GM18499 (cell line): ENCODE measurements around the gene FILIP1L.
A peak's percentile ranks its signal among the peaks of the same experiment; 100 is the strongest.

Experiments
- ATAC-seq: cut with Tn5 transposase; IDR thresholded peaks from one replicate; pipeline ENCODE4 v1.9.1; 2021; ENCODE audit warnings: moderate number of reproducible peaks; ENCODE audit not compliant: insufficient read depth, unreplicated experiment

The FILIP1L gene

GRCh38 chr3:100127792-100128191, 13.5 kb upstream of the FILIP1L start:
- ATAC-seq = no peak

GRCh38 chr3:100125161-100125938, 11.0 kb upstream of the FILIP1L start:
- ATAC-seq = no peak

DNA sequence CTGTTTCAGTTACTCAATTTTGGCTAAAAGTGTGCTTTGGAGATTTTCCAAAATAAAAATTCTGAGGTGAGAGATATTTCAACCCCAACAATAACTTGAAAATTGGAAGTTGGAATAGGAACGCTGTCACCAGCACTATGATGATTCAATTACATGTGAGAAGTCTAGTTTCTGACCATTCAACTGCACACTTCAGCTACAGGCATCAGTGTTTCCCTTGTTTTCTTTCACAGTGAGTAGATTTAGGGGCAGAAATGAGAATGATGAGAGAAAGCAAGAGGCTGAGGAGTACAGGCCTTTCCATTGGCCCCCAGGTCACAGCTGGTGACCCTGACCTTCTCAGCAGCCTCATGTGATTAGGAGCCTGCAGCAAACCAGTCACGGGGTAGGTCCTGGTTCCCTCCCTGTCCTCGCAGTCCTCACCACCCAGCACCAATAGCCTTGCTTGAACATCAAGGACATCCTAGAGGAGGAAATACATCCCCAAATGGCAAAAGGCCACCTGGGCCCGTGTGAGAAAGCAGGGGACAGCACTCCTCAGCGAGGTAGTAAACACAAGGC, 10.0 kb upstream of the FILIP1L start:
- ATAC-seq = no peak

GRCh38 chr3:100123112-100123511, 8.8 kb upstream of the FILIP1L start:
- ATAC-seq = no peak

DNA sequence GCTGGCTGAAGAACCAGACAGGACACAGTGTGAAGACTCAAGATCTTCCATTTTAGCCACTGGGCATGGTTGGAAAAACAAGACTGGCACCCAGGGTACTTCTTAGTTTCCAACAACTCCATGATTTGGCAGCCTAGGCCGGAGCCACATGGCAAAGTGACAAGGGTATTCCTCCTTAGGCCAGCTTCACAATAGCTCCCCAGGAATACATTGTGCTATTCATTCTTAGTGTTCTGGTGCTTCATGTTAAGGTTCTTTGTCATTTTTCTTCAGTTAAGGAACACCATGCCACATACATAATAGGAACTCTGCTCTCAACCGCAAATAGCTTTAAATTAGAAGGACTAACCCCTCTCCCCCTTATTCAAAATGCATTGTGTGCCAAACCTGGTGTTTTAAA, 8.0 kb upstream of the FILIP1L start:
- no peak for ATAC-seq

DNA sequence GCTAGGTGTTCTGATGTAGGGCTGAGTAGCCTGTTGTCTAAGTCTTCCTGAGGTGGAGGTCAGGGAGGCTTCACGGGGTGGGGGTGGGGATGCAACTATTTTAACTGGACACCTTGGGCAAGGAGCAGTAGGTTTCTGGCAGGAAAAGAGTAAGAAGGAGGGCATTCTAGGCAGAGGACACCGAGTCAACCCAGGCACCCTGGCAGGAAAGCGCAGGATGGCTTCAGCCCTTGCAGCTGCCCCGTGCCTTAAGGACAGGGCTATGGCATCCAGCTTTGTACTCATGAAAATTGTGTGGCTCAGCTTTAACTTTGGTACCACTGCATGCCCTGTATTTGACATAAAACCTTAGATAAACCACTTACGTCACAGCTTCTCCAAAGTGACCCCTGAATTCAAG, 6.4 kb upstream of the FILIP1L start:
- no peak for ATAC-seq

DNA sequence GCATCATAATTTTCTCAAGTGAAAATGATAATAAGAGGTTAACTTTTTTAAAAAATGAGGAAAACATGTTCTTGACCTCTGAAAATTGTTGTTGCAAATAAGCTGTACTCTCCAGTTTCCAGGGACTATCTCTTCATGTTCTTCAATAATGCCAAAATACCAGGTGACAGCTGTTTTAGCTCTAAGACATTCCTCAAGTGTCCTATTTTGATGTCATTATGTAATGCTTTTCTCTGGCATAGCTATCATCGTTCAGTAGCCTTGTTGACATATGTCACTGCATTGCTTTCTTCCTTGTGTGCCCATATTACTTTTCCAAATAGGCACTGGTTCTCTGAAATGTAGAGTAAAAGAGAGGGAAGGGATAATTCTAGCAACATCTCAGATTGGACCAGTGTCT, 5.7 kb upstream of the FILIP1L start:
- no peak for ATAC-seq

- no peak for ATAC-seq
These were observed 2.8 kb upstream of the FILIP1L start for GRCh38 chr3:100117093-100117492.

- ATAC-seq = no peak
These were observed 433 bp downstream of the FILIP1L start for GRCh38 chr3:100113723-100114412.

DNA sequence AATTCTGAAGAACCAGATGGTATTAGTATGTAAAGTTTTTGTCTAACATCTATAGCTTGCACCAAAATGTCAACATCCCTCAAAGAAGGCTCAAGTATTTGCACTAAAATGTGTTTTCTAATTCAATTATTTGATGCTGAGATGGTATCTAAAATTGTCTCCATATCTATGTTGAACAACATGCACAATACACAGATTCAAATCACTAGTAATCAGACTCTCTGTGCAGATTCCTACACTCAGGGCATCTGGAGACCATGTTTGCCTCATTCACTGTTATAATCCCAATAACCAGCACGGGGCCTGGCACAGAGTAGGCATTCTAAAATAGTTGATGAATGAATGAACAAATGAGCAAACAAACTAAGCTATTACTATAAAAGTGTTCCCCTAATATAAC, 2.6 kb downstream of the FILIP1L start:
- ATAC-seq = no peak

DNA sequence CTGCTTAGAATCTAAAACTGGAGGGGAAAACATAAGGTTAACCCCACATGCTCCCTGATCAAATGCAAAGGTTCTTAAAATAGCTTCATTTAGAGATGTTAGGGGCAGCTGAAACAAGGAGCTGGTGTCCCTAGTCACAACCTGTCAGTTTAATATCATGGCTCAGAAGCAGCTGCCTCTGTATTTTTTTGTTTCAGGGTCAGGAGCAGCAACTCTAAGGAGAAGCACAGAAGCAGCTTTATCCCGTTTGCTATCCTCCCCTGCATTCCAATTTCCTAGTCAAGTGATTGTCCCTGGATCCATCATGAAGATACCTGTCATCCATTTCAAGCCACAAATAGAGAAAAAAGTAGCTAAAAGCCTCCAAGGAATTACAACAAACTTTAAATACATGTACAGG, 4.1 kb downstream of the FILIP1L start:
- ATAC-seq = no peak

GRCh38 chr3:100108464-100109079, 5.7 kb downstream of the FILIP1L start:
- no peak for ATAC-seq

DNA sequence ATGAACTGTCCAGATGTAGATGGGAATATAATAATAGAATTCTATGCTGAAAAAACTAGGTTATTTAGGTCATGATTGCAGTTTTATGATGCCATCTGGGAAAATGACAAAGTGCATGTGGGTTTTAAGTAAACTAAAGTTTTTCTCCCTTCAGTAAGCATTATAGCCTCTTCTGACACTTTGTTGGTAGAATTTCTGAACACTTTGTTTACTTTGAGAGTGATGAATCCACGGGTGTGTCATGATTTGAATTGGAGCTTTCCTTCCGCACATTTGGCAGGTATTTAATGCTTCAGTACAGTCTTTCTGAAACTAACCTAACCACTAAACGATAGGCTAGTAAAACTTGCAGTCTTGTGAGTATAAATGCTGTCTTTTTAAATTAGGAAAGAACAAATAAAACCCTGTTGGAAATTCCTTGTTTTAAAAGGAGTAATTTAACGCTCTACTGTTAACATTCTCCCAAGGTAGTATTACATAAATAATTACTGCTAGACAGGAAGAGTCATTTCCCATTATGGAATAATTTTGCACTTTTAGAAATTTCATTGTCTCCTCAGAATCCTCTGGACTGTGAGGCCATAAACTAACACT, 7.0 kb downstream of the FILIP1L start:
- no peak for ATAC-seq

- no peak for ATAC-seq
These were observed 7.7 kb downstream of the FILIP1L start for GRCh38 chr3:100106531-100107141.

- no peak for ATAC-seq
These were observed 8.2 kb downstream of the FILIP1L start for GRCh38 chr3:100106094-100106493.

- ATAC-seq = no peak
These were observed 8.8 kb downstream of the FILIP1L start for GRCh38 chr3:100105501-100105900.

DNA sequence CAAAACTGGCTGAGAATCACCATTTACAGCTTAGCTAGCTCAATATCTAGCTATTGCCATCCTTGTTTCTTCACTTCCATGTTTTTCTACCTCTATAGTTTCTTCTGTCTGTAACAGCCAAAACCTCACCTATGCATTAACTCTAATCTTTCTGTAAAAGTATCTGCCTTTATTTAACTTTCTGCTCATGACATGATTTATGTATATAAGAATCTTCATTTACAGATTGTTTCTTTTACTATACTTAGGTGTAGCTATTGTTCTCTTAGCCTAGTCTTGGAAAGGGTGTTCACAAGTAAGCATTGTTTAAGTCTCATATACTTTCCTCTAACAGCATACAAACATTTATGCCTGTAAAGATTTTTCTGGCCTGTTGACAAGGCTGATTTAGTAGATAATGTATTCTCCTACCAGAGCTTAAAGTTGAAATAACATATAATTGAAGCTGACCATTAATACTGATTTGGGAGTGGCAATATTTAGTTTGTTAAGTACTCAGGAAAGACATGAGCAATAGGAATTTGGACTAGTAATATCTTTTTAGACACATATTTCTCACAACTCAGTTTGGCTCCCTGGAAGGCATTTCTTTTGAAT, 9.4 kb downstream of the FILIP1L start:
- ATAC-seq = no peak

DNA sequence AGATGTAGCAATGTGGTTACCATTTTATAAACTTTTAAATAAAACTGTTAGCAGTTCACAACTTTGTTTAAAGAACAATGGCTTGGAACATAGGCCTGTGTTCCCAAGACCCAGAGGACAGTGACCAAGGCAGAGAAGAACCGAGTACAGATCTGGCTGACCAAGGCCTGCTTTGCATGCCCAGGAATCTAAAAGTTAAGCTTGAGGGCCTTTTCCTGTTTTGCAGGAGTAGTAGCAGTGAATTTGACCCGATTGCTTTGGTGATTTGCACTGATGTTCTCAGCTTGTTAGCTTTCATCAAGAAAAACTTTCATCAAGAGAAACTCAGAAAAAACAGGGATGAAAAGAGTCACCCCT, 9.9 kb downstream of the FILIP1L start:
- ATAC-seq = peak; percentile 14

- peak; percentile 78 for ATAC-seq
These were observed 10.5 kb downstream of the FILIP1L start for GRCh38 chr3:100103558-100104441.
